Fibroblast of lung (primary cell): ENCODE results near the gene HGFAC. TPM values are rescaled to one million over a fixed set of nuclear protein-coding genes. Genes with fewer than 3 reads are reported as not detected.

ENCODE experiments used
- DNase-seq, 2 donors: peaks; one replicate each; pipeline versions ENCODE4 v3.0.0 to v3.0.0-alpha.2; 2010; ENCODE audit warnings: low read depth in 2 of 2
- H2AFZ ChIP-seq: 2 replicates; pipeline ENCODE4 v1.5.1; 2012; ENCODE audit warnings: low read length, control low read depth, inconsistent platforms
- H3K27ac ChIP-seq: 2 replicates; pipeline ENCODE4 v1.5.1; 2011; ENCODE audit warnings: low read length, control low read depth; ENCODE audit not compliant: insufficient read depth
- H3K27me3 ChIP-seq: 2 replicates; pipeline ENCODE4 v1.5.1; 2011; ENCODE audit warnings: mild to moderate bottlenecking, low read length; ENCODE audit not compliant: control insufficient read depth, insufficient read depth
- H3K36me3 ChIP-seq: 2 replicates; pipeline ENCODE4 v1.5.1; 2011; ENCODE audit warnings: low read length; ENCODE audit not compliant: control insufficient read depth, insufficient read depth
- H3K4me1 ChIP-seq: 2 replicates; pipeline ENCODE4 v1.5.1; 2011; ENCODE audit warnings: low read length; ENCODE audit not compliant: control insufficient read depth, insufficient read depth; ENCODE audit errors: extremely low read depth
- H3K4me2 ChIP-seq: 2 replicates; pipeline ENCODE4 v1.5.1; 2011; ENCODE audit warnings: low read length, control low read depth; ENCODE audit not compliant: insufficient read depth; ENCODE audit errors: extremely low read depth
- H3K4me3 ChIP-seq, 4 experiments: fragments of 200-600 bp in 1 of 4; sonication (generic) in 1 of 4; replicated peaks in 1 of 4; 2 replicates each; pipeline ENCODE4 v1.5.1; 2011 to 2016; ENCODE audit warnings: low read length in 4 of 4, low read depth in 3 of 4, mild to moderate bottlenecking in 3 of 4, control low read depth in 2 of 4, inconsistent platforms in 1 of 4, mixed read lengths in 1 of 4; ENCODE audit not compliant: insufficient read depth in 1 of 4; ENCODE audit errors: control extremely low read depth in 1 of 4
- H3K79me2 ChIP-seq: 2 replicates; pipeline ENCODE4 v1.5.1; 2012; ENCODE audit warnings: mild to moderate bottlenecking, low read length, inconsistent platforms; ENCODE audit not compliant: control insufficient read depth, insufficient read depth
- H3K9ac ChIP-seq: 2 replicates; pipeline ENCODE4 v1.5.1; 2011; ENCODE audit warnings: mild to moderate bottlenecking, low read length, control low read depth; ENCODE audit not compliant: insufficient read depth
- H3K9me3 ChIP-seq: 2 replicates; pipeline ENCODE4 v1.5.1; 2012; ENCODE audit warnings: low read depth, low read length; ENCODE audit not compliant: control insufficient read depth, insufficient read depth
- H4K20me1 ChIP-seq: 2 replicates; pipeline ENCODE4 v1.5.1; 2011; ENCODE audit warnings: low read length; ENCODE audit not compliant: control insufficient read depth, insufficient read depth; ENCODE audit errors: extremely low read depth
- EZH2 ChIP-seq: IDR thresholded peaks from 2 replicates; pipeline ENCODE4 v1.5.1; 2012; ENCODE audit warnings: low read length, control low read depth, mild to moderate bottlenecking; ENCODE audit errors: missing control alignments
- polyA plus RNA-seq, 2 donors: library from polyadenylated mRNA; depleted of rRNA in 1 of 2; stranded (reverse) in 1 of 2; unstranded in 1 of 2; fragments of >200 nt; gene quantifications; 2 replicates each; pipeline ENCODE4 v1.2.1, GENCODE V29; 2011 to 2012; ENCODE audit warnings: missing spikeins in 1 of 2
- total RNA-seq: library from RNA; depleted of rRNA; stranded (reverse); fragments of >200 nt; gene quantifications from 2 replicates; pipeline ENCODE4 v1.2.1, GENCODE V29; 2014
- TF ChIP-seq, protein P1 (sequence below), 2 donors: IDR thresholded peaks in 1 of 2; conservative IDR thresholded peaks in 1 of 2; 1 replicate in 1 of 2; 2 replicates in 1 of 2; pipeline ENCODE4 v1.5.1; 2011 to 2012; ENCODE audit warnings: low read length in 2 of 2, control low read depth in 1 of 2, inconsistent platforms in 1 of 2, low read depth in 1 of 2, mild to moderate bottlenecking in 1 of 2

HGFAC gene
- total and polyA plus RNA-seq, 2 donors (not counting 1 experiment from before 2014, with no cell fraction given), result 0.33 TPM; not detected in 1

DNA sequence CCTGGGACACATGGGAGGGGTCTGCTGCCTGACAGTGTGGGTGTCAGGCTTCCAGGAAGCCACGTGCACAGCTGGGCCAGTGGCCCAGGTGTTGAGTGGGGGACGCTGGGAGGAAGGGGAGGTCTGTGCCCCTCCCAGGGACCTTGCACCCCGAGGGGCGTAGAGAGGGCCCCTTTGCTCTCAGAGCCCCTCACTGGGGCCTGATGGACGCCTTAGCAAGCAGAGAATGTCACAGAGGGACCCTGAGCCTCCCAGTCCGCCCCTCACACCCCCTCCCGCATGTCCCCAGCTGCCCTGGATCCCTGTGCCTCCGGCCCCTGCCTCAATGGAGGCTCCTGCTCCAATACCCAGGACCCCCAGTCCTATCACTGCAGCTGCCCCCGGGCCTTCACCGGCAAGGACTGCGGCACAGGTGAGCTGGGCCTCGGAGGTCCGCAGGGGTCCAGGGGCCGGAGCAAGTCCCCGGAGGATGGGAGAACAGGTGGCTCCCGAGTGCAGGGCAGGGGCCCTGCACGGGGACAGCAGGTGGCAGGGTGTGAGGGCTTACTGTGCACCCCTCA lies 2.1 kb downstream of the HGFAC start:
- TF ChIP-seq, protein P1, sequence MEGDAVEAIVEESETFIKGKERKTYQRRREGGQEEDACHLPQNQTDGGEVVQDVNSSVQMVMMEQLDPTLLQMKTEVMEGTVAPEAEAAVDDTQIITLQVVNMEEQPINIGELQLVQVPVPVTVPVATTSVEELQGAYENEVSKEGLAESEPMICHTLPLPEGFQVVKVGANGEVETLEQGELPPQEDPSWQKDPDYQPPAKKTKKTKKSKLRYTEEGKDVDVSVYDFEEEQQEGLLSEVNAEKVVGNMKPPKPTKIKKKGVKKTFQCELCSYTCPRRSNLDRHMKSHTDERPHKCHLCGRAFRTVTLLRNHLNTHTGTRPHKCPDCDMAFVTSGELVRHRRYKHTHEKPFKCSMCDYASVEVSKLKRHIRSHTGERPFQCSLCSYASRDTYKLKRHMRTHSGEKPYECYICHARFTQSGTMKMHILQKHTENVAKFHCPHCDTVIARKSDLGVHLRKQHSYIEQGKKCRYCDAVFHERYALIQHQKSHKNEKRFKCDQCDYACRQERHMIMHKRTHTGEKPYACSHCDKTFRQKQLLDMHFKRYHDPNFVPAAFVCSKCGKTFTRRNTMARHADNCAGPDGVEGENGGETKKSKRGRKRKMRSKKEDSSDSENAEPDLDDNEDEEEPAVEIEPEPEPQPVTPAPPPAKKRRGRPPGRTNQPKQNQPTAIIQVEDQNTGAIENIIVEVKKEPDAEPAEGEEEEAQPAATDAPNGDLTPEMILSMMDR (conservative IDR thresholded peaks at IDR 0.05 in 1 of 2, IDR thresholded peaks at IDR 0.05 in 1 of 2; ENCODE audit: low read depth in 1 of 2, low read length in 2 of 2), result no peak
- no peak for TF ChIP-seq EZH2
- no peak overlapping the region for H2AFZ ChIP-seq
- DNase-seq, result no peak
- H3K79me2 ChIP-seq, result no peaks in the 10 kb centered on the region
- no peaks in the 10 kb centered on the region for H3K27me3 ChIP-seq
- no peak overlapping the region for H3K4me2 ChIP-seq
- H4K20me1 ChIP-seq, result no peaks in the 10 kb centered on the region
- H3K4me1 ChIP-seq, result no peaks in the 10 kb centered on the region
- no peak overlapping the region for H3K9ac ChIP-seq
- H3K4me3 ChIP-seq, result no peak overlapping the region
- no peaks in the 10 kb centered on the region for H3K9me3 ChIP-seq
- no peaks in the 10 kb centered on the region for H3K36me3 ChIP-seq
- H3K27ac ChIP-seq, result no peak overlapping the region

DNA sequence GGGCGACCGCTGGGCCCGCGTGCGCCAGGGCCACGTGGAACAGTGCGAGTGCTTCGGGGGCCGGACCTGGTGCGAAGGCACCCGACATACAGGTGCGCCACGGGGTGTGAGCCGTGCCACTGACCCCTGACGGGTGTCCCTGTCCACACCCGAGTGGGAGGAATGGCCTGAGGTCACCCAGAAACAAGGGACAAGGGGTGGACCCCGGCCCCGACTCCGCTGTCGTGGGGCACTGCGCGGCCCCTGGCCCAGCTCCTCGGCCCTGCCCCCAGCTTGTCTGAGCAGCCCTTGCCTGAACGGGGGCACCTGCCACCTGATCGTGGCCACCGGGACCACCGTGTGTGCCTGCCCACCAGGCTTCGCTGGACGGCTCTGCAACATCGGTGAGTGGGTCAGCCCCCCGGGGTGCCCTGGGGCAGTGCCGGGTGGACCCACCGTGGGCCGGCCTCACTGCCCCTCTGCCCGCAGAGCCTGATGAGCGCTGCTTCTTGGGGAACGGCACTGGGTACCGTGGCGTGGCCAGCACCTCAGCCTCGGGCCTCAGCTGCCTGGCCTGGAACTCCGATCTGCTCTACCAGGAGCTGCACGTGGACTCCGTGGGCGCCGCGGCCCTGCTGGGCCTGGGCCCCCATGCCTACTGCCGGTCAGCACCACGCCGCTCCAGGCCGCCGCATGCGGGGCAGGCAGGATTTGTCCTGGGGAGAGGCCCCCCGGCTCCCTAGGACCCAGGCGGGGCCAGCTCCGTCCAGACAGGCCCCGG lies 2.8 kb downstream of the HGFAC start:
- Histone ChIP-seq H3K4me2 (no peak overlapping the region), H3K36me3 (no peaks in the 10 kb centered on the region), H3K9ac (no peak overlapping the region), H3K4me1 (no peaks in the 10 kb centered on the region), H3K27ac (no peak overlapping the region), H3K4me3 (no peak overlapping the region), H3K79me2 (no peaks in the 10 kb centered on the region), H3K27me3 (no peaks in the 10 kb centered on the region), H2AFZ (no peak overlapping the region), H3K9me3 (no peaks in the 10 kb centered on the region), H4K20me1 (no peaks in the 10 kb centered on the region)
- DNase-seq, result no peak
- TF ChIP-seq, protein P1 (conservative IDR thresholded peaks at IDR 0.05 in 1 of 2, IDR thresholded peaks at IDR 0.05 in 1 of 2; ENCODE audit: low read depth in 1 of 2, low read length in 2 of 2), result no peak
- no peak for TF ChIP-seq EZH2

DNA sequence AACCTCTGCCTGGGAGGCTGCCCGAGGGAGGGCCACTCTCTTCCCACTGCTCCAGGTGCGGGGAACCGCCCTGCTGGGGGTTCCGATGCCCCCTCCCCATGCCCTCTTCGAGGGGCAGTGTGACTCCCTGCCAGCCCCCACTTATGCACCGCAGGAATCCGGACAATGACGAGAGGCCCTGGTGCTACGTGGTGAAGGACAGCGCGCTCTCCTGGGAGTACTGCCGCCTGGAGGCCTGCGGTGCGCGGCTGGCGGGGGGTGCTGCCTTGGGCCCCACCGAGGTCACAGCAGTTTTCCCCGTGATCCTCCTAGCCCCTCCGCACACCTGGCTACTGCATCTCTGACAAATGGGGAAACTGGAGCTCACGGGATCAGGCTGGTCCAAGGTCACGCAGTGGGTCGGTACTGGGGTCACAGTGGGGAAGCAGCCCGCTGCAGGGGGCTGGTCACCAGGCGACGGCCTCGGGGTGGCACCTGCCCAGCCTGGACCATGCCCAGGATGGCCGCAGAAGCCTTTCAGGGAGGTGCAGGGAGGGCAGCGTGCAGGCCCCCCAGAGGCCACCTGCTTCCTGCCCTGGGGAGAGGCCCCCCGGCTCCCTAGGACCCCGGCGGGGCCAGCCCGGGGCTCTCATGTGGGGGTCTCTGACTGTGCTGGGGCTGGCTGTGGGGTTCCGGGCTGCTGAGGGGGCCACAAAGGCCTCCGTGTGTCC lies 3.5 kb downstream of the HGFAC start:
- no peak overlapping the region for H3K27ac ChIP-seq
- H3K4me1 ChIP-seq, result no peaks in the 10 kb centered on the region
- H3K36me3 ChIP-seq, result no peaks in the 10 kb centered on the region
- H3K27me3 ChIP-seq, result no peaks in the 10 kb centered on the region
- no peak for DNase-seq
- no peak overlapping the region for H3K4me2 ChIP-seq
- TF ChIP-seq, protein P1 (conservative IDR thresholded peaks at IDR 0.05 in 1 of 2, IDR thresholded peaks at IDR 0.05 in 1 of 2; ENCODE audit: low read depth in 1 of 2, low read length in 2 of 2), result no peak
- TF ChIP-seq EZH2, result no peak
- no peak overlapping the region for H3K4me3 ChIP-seq
- H3K9ac ChIP-seq, result no peak overlapping the region
- H3K79me2 ChIP-seq, result no peaks in the 10 kb centered on the region
- H2AFZ ChIP-seq, result no peak overlapping the region
- no peaks in the 10 kb centered on the region for H4K20me1 ChIP-seq
- no peaks in the 10 kb centered on the region for H3K9me3 ChIP-seq
